Thyroid gland (tissue), 4 donors: ENCODE measurements around the gene ST7. TPM values are rescaled to one million over a fixed set of nuclear protein-coding genes. Genes with fewer than 3 reads are reported as not detected.

ENCODE experiments used
- DNase-seq, 2 donors: peaks; one replicate each; pipeline ENCODE4 v3.0.0-alpha.2; 2019
- H3K27ac ChIP-seq, 3 donors: fragments of 200-600 bp; sonication (generic); 1 replicate in 2 of 3; 2 replicates in 1 of 3; pipeline ENCODE4 v1.5.1; 2016 to 2019; ENCODE audit warnings: mild to moderate bottlenecking in 1 of 3, moderate library complexity in 1 of 3
- H3K27me3 ChIP-seq: fragments of 200-600 bp; sonication (generic); one replicate; pipeline ENCODE4 v1.5.1; 2019
- H3K36me3 ChIP-seq, 2 donors: fragments of 200-600 bp; sonication (generic); one replicate each; pipeline ENCODE4 v1.5.1; 2016 to 2019
- H3K4me1 ChIP-seq, 2 donors: fragments of 200-600 bp; sonication (generic); one replicate each; pipeline ENCODE4 v1.5.1; 2017 to 2019
- H3K4me3 ChIP-seq, 3 donors: fragments of 200-600 bp; sonication (generic); replicated peaks in 1 of 3; 1 replicate in 2 of 3; 2 replicates in 1 of 3; pipeline ENCODE4 v1.5.1; 2016; ENCODE audit warnings: mild to moderate bottlenecking in 1 of 3
- H3K9me3 ChIP-seq: fragments of 200-600 bp; sonication (generic); one replicate; pipeline ENCODE4 v1.5.1; 2017
- POLR2A ChIP-seq, 2 donors: fragments of 450-650 bp; IDR thresholded peaks; one replicate each; pipeline ENCODE4 v1.6.1; 2017; ENCODE audit warnings: antibody characterized with exemption in 2 of 2, mild to moderate bottlenecking in 2 of 2, moderate library complexity in 1 of 2
- WGBS, 2 donors: methylation state at CpG; one replicate each; pipeline ENCODE4 v1.1.5; 2017; 5-methylcytosine and 5-hydroxymethylcytosine counted together
- intact Hi-C: fragments of 100-400 bp; cut with DNase I; formaldehyde crosslinking; loops from one replicate; pipeline ENCODE4 v1.15.1; 2023
- total RNA-seq, 4 donors: library from RNA; depleted of rRNA; stranded (reverse); fragments of >200 nt; gene quantifications; one replicate each; pipeline ENCODE4 v1.2.3, GENCODE V29; 2016
- TF ChIP-seq, protein P1 (sequence below), 6 experiments: fragments of 200-600 bp in 3 of 6; fragments of 450-650 bp in 3 of 6; sonication (generic) in 3 of 6; IDR thresholded peaks; one replicate each; pipeline ENCODE4 v1.5.1; 2016 to 2019; ENCODE audit warnings: antibody characterized with exemption in 6 of 6, mild to moderate bottlenecking in 2 of 6, inconsistent platforms in 1 of 6, moderate library complexity in 1 of 6

The ST7 gene
- total RNA-seq, 4 donors from 2014 or later, result 62.8 to 75.1 (median 66.7) TPM

DNA sequence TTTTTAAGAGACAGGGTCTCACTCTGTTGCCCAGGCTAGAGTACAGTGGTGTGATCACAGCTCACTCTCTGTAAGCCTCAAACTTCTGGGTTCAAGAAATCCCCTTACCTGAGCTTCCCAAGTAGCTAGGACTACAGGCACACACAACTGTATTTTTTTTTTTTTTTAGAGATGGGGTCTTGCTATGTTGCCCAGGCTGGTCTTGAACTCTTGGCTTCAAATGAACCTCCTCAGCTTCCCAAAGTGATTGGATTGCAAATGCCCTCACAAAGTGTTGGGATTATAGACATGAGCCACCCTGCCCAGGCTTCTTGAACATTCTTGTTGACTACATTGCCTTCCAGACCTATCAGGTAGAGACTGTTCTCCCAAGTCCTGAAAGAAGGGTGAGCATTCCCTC, 296.9 kb downstream of the ST7 start:
- TF ChIP-seq POLR2A (IDR thresholded peaks at IDR 0.05), result no peak
- TF ChIP-seq, protein P1, sequence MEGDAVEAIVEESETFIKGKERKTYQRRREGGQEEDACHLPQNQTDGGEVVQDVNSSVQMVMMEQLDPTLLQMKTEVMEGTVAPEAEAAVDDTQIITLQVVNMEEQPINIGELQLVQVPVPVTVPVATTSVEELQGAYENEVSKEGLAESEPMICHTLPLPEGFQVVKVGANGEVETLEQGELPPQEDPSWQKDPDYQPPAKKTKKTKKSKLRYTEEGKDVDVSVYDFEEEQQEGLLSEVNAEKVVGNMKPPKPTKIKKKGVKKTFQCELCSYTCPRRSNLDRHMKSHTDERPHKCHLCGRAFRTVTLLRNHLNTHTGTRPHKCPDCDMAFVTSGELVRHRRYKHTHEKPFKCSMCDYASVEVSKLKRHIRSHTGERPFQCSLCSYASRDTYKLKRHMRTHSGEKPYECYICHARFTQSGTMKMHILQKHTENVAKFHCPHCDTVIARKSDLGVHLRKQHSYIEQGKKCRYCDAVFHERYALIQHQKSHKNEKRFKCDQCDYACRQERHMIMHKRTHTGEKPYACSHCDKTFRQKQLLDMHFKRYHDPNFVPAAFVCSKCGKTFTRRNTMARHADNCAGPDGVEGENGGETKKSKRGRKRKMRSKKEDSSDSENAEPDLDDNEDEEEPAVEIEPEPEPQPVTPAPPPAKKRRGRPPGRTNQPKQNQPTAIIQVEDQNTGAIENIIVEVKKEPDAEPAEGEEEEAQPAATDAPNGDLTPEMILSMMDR (IDR thresholded peaks at IDR 0.05), result no peak
- Histone ChIP-seq H3K36me3 (no peaks in the 10 kb centered on the region), H3K4me1 (no peaks in the 10 kb centered on the region), H3K27ac (no peak overlapping the region), H3K9me3 (no peaks in the 10 kb centered on the region), H3K27me3 (no peaks in the 10 kb centered on the region), H3K4me3 (no peak overlapping the region)
- intact Hi-C loops, result no loop called here
- DNase-seq, result no peak

DNA sequence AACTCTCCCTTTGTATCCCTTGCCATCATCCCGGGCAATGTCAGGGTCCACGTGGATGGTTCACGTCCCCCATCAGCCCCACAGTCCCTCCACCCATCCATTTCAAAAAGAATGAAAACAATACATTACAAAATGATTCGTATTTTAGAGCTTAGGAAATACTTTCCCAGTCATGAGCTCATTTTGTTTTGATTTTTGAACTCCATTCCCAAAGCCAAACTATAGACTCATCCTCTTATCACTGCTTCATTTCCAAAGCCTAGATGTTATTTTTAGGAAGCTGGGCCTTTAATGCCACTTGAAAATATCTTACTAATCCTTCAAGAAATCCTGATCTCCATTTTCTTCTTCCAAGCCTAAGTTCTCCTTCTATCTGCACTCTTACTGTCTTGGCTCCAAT, 297.5 kb downstream of the ST7 start:
- Histone ChIP-seq H3K36me3 (no peaks in the 10 kb centered on the region), H3K27me3 (no peaks in the 10 kb centered on the region), H3K4me1 (no peaks in the 10 kb centered on the region), H3K4me3 (no peak overlapping the region), H3K9me3 (no peaks in the 10 kb centered on the region), H3K27ac (no peak overlapping the region)
- intact Hi-C loops, result no loop called here
- TF ChIP-seq, protein P1 (IDR thresholded peaks at IDR 0.05), result no peak
- TF ChIP-seq POLR2A (IDR thresholded peaks at IDR 0.05), result no peak
- WGBS, 2 donors, result 66 to 92% methylated on average over 4 of the region's 4 CpGs
- DNase-seq, result no peak

DNA sequence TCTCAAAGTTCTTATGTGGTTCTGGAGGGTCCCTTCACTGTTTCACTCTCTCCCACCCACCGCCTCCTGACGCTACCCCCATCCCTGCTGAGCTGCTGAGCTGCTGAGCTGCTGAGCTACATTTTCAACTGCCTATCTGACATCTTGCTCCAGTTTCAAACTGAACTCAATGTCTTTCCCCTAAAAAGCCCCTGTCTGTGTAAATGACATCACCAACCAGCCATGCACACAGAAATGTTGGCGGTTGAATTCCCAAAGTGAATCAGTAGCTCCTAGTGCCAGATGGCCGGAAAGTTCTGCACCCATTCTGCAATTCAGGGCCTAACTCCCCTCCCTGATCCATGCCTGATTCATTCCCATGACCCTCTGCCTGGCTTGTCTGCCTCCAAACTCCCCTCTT, 298.4 kb downstream of the ST7 start:
- no peaks in the 10 kb centered on the region for H3K27me3 ChIP-seq
- no peaks in the 10 kb centered on the region for H3K36me3 ChIP-seq
- WGBS, 2 donors, result 86 to 92% methylated on average over 4 of the region's 4 CpGs
- no peaks in the 10 kb centered on the region for H3K9me3 ChIP-seq
- no peak overlapping the region for H3K4me3 ChIP-seq
- no peak for DNase-seq
- TF ChIP-seq, protein P1 (IDR thresholded peaks at IDR 0.05), result no peak
- no peak for TF ChIP-seq POLR2A (IDR thresholded peaks at IDR 0.05)
- intact Hi-C loops, result no loop called here
- H3K4me1 ChIP-seq, result no peaks in the 10 kb centered on the region
- H3K27ac ChIP-seq, result no peak overlapping the region

DNA sequence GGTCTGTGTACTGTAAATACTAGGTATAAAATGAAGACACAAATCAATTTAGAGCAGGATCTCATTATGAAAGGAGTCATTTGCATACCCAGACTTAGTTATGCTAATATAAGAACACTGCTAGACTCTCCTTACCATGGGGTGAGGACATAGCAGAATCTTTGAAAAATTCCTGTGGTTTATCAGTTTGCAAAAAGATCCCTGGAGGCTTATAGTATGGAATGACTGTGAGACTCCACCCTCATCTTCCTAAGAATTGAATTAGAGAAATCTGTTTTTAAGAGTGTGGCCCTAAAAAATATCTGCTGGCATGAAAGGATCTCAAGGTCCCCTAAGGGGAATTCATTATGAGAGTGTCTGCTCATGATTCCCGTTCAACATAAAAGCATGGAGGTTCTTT, 306.3 kb downstream of the ST7 start:
- no peaks in the 10 kb centered on the region for H3K27me3 ChIP-seq
- H3K9me3 ChIP-seq, result no peaks in the 10 kb centered on the region
- no peak overlapping the region for H3K4me3 ChIP-seq
- TF ChIP-seq, protein P1 (IDR thresholded peaks at IDR 0.05), result no peak
- no peak for TF ChIP-seq POLR2A (IDR thresholded peaks at IDR 0.05)
- no peak overlapping the region for H3K27ac ChIP-seq
- intact Hi-C loops, result no loop called here
- no peaks in the 10 kb centered on the region for H3K36me3 ChIP-seq
- 47 to 73% methylated on average over 1 of the region's 1 CpG for WGBS, 2 donors
- H3K4me1 ChIP-seq, result no peaks in the 10 kb centered on the region
- no peak for DNase-seq

DNA sequence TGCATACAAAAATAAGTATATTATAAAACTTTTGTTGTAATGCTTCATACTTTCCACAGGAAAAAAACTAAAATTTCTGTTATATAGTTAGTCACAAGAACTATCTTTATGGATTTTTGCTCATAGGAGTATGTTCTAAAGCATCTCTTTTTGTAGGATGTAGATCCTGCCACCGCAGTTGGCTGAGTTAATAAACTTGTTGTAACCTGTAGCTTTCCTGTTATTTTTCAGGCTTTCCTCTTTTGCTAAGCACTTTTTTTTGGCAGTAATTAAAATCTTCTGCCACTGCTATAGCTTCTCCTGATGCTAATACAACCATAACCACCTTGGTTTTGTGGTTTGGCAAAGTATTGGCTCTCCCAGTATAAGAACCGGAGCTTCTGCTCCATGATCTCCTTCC, 309.2 kb downstream of the ST7 start:
- intact Hi-C loops, result no loop called here
- Histone ChIP-seq H3K9me3 (no peaks in the 10 kb centered on the region), H3K4me3 (no peak overlapping the region), H3K4me1 (no peaks in the 10 kb centered on the region), H3K27ac (no peak overlapping the region), H3K36me3 (no peaks in the 10 kb centered on the region), H3K27me3 (no peaks in the 10 kb centered on the region)
- TF ChIP-seq, protein P1 (IDR thresholded peaks at IDR 0.05), result no peak
- TF ChIP-seq POLR2A (IDR thresholded peaks at IDR 0.05), result no peak
- DNase-seq, result no peak
- 96 to 98% methylated on average over 2 of the region's 2 CpGs for WGBS, 2 donors
